ENCODE results near the gene PPM1L.

- TF ChIP-seq GATA2 (IDR thresholded peaks at IDR 0.05; ENCODE audit: low read depth, low read length) (no peak), GATA3 (IDR thresholded peaks at IDR 0.05; ENCODE audit: low read depth, low read length) (no peak)
Measured at GRCh38 chr3:161035711-161036110, 279.7 kb downstream of the PPM1L start.
